Activated T-cell treated with anti-CD3 and anti-CD28 coated beads, Interleukin-2, amount 50 U/mL, for 4 hours (primary cell): ENCODE data around the gene DNAJB6. TPM values are rescaled to one million over a fixed set of nuclear protein-coding genes. Genes with fewer than 3 reads are reported as not detected.

Source experiments
- ATAC-seq, 2 donors: fragments of 200-7000 bp; cut with Tn5 transposase; one replicate each; pipeline ENCODE4 v1.10.0; 2021
- DNase-seq: peaks from one replicate; pipeline ENCODE4 v3.0.0-alpha.2; 2020
- H3K27me3 Mint-ChIP-seq: one replicate; pipeline ENCODE4 v1.8.0; 2021; ENCODE audit warnings: low read depth, mixed read lengths
- H3K36me3 Mint-ChIP-seq: one replicate; pipeline ENCODE4 v1.8.0; 2022; ENCODE audit warnings: mixed read lengths; ENCODE audit not compliant: insufficient read depth
- H3K4me1 Mint-ChIP-seq: one replicate; pipeline ENCODE4 v1.8.0; 2021; ENCODE audit warnings: low read depth, mixed read lengths
- H3K4me3 Mint-ChIP-seq: one replicate; pipeline ENCODE4 v1.8.0; 2021; ENCODE audit warnings: mild to moderate bottlenecking, moderate library complexity, mixed read lengths
- H3K9me3 Mint-ChIP-seq: one replicate; pipeline ENCODE4 v1.8.0; 2021; ENCODE audit warnings: mixed read lengths
- total RNA-seq, 3 donors: library from RNA; stranded (reverse); gene quantifications; one replicate each; pipeline ENCODE4 v1.2.1, GENCODE V29; 2021

DNAJB6 gene
- total RNA-seq, 3 donors from 2014 or later: 107 to 129 (median 117) TPM

GRCh38 chr7:157347217-157347904 is 10.6 kb downstream of the DNAJB6 start:
- Mint-ChIP-seq H3K9me3 (no peaks in the 10 kb centered on the region), H3K27me3 (no peaks in the 10 kb centered on the region), H3K4me3 (no peak overlapping the region), H3K4me1 (peaks cover 74% of the 10 kb centered on the region), H3K36me3 (peaks cover 6% of the 10 kb centered on the region)
- DNase-seq (peak; percentile 27), ATAC-seq (peak; percentile 78 to 89)

- DNase-seq: no peak
- no peaks in the 10 kb centered on the region for H3K27me3 Mint-ChIP-seq
- peaks cover 74% of the 10 kb centered on the region for H3K4me1 Mint-ChIP-seq
- no peak overlapping the region for H3K4me3 Mint-ChIP-seq
- ATAC-seq: no peak
- H3K36me3 Mint-ChIP-seq: peaks cover 10% of the 10 kb centered on the region
- no peaks in the 10 kb centered on the region for H3K9me3 Mint-ChIP-seq
Measured at GRCh38 chr7:157348548-157348947, 11.7 kb downstream of the DNAJB6 start.

- H3K9me3 Mint-ChIP-seq: no peaks in the 10 kb centered on the region
Measured at GRCh38 chr7:157352516-157352915, 15.7 kb downstream of the DNAJB6 start.

GRCh38 chr7:157355784-157356511 is 19.1 kb downstream of the DNAJB6 start:
- no peaks in the 10 kb centered on the region for H3K27me3 Mint-ChIP-seq
- H3K4me1 Mint-ChIP-seq: peaks cover 68% of the 10 kb centered on the region
- H3K36me3 Mint-ChIP-seq: peaks cover 28% of the 10 kb centered on the region
- peak; percentile 15 to 24 for ATAC-seq
- no peaks in the 10 kb centered on the region for H3K9me3 Mint-ChIP-seq
- DNase-seq: no peak
- no peak overlapping the region for H3K4me3 Mint-ChIP-seq

More at GRCh38 chr7:157352516-157352915, 15.7 kb downstream of the DNAJB6 start:
- Mint-ChIP-seq H3K36me3 (peaks cover 13% of the 10 kb centered on the region), H3K27me3 (no peaks in the 10 kb centered on the region), H3K4me3 (peak overlapping the region; percentile 52), H3K4me1 (peaks cover 78% of the 10 kb centered on the region)
- no peak for DNase-seq
- ATAC-seq: peak; percentile 10 to 15

- ATAC-seq (peak; percentile 44 to 52), DNase-seq (no peak)
- H3K4me3 Mint-ChIP-seq: no peak overlapping the region
- H3K4me1 Mint-ChIP-seq: peaks cover 59% of the 10 kb centered on the region
- H3K27me3 Mint-ChIP-seq: no peaks in the 10 kb centered on the region
- H3K36me3 Mint-ChIP-seq: peaks cover 28% of the 10 kb centered on the region
- H3K9me3 Mint-ChIP-seq: no peaks in the 10 kb centered on the region
Measured at GRCh38 chr7:157357129-157358040, 20.6 kb downstream of the DNAJB6 start.

GRCh38 chr7:157358041-157358752 is 21.4 kb downstream of the DNAJB6 start:
- ATAC-seq (no peak), DNase-seq (no peak)
- Mint-ChIP-seq H3K9me3 (no peaks in the 10 kb centered on the region), H3K36me3 (peaks cover 32% of the 10 kb centered on the region), H3K27me3 (no peaks in the 10 kb centered on the region), H3K4me3 (no peak overlapping the region), H3K4me1 (peaks cover 52% of the 10 kb centered on the region)

GRCh38 chr7:157358753-157359096 is 21.9 kb downstream of the DNAJB6 start:
- ATAC-seq: no peak
- peaks cover 47% of the 10 kb centered on the region for H3K4me1 Mint-ChIP-seq
- peaks cover 35% of the 10 kb centered on the region for H3K36me3 Mint-ChIP-seq
- H3K4me3 Mint-ChIP-seq: no peak overlapping the region
- H3K27me3 Mint-ChIP-seq: no peaks in the 10 kb centered on the region
- no peaks in the 10 kb centered on the region for H3K9me3 Mint-ChIP-seq
- no peak for DNase-seq

GRCh38 chr7:157359581-157359980 is 22.8 kb downstream of the DNAJB6 start:
- no peaks in the 10 kb centered on the region for H3K27me3 Mint-ChIP-seq
- H3K9me3 Mint-ChIP-seq: no peaks in the 10 kb centered on the region
- ATAC-seq: no peak

GRCh38 chr7:157360483-157361025 is 23.8 kb downstream of the DNAJB6 start:
- H3K27me3 Mint-ChIP-seq: no peaks in the 10 kb centered on the region
- ATAC-seq (no peak), DNase-seq (no peak)
- H3K36me3 Mint-ChIP-seq: peaks cover 42% of the 10 kb centered on the region
- peaks cover 35% of the 10 kb centered on the region for H3K4me1 Mint-ChIP-seq
- no peak overlapping the region for H3K4me3 Mint-ChIP-seq
- H3K9me3 Mint-ChIP-seq: no peaks in the 10 kb centered on the region

More at GRCh38 chr7:157359581-157359980, 22.8 kb downstream of the DNAJB6 start:
- Mint-ChIP-seq H3K4me3 (no peak overlapping the region), H3K4me1 (peaks cover 43% of the 10 kb centered on the region), H3K36me3 (peaks cover 36% of the 10 kb centered on the region)
- no peak for DNase-seq

GRCh38 chr7:157361537-157361936 is 24.7 kb downstream of the DNAJB6 start:
- Mint-ChIP-seq H3K27me3 (no peaks in the 10 kb centered on the region), H3K4me3 (no peak overlapping the region), H3K36me3 (peaks cover 46% of the 10 kb centered on the region), H3K4me1 (peaks cover 27% of the 10 kb centered on the region), H3K9me3 (no peaks in the 10 kb centered on the region)
- DNase-seq (no peak), ATAC-seq (no peak)

- H3K36me3 Mint-ChIP-seq: peaks cover 48% of the 10 kb centered on the region
- no peak for ATAC-seq
- no peak for DNase-seq
Measured at GRCh38 chr7:157362729-157363128, 25.9 kb downstream of the DNAJB6 start.

GRCh38 chr7:157366722-157367121 is 29.9 kb downstream of the DNAJB6 start:
- H3K27me3 Mint-ChIP-seq: no peaks in the 10 kb centered on the region
- no peak for DNase-seq
- ATAC-seq: no peak
- H3K4me1 Mint-ChIP-seq: no peaks in the 10 kb centered on the region
- no peaks in the 10 kb centered on the region for H3K9me3 Mint-ChIP-seq
- H3K4me3 Mint-ChIP-seq: no peak overlapping the region
- H3K36me3 Mint-ChIP-seq: peaks cover 44% of the 10 kb centered on the region

More at GRCh38 chr7:157362729-157363128, 25.9 kb downstream of the DNAJB6 start:
- H3K4me1 Mint-ChIP-seq: peaks cover 18% of the 10 kb centered on the region
- no peaks in the 10 kb centered on the region for H3K9me3 Mint-ChIP-seq
- H3K27me3 Mint-ChIP-seq: no peaks in the 10 kb centered on the region
- no peak overlapping the region for H3K4me3 Mint-ChIP-seq

- H3K27me3 Mint-ChIP-seq: no peaks in the 10 kb centered on the region
- H3K4me1 Mint-ChIP-seq: peaks cover 12% of the 10 kb centered on the region
- H3K4me3 Mint-ChIP-seq: no peak overlapping the region
- no peaks in the 10 kb centered on the region for H3K9me3 Mint-ChIP-seq
- H3K36me3 Mint-ChIP-seq: peaks cover 43% of the 10 kb centered on the region
- DNase-seq (no peak), ATAC-seq (no peak)
Measured at GRCh38 chr7:157368955-157369354, 32.2 kb downstream of the DNAJB6 start.
